Measurements from ENCODE around the gene PKIB.

- TF ChIP-seq EP300 (IDR thresholded peaks at IDR 0.05) (no peak), POLR2AphosphoS5 (IDR thresholded peaks at IDR 0.05) (no peak), CTCF (IDR thresholded peaks at IDR 0.05) (no peak)
Measured at GRCh38 chr6:122622479-122622878, 12.3 kb downstream of the PKIB start.

Data from esophagus muscularis mucosa (tissue), 4 donors.